D341Med (cell line): ENCODE results near the gene SPNS2.

Source experiments
- DNase-seq: peaks from one replicate; pipeline ENCODE4 v3.0.0; 2012; ENCODE audit warnings: low spot score

The SPNS2 gene

GRCh38 chr17:4537451-4538235, 39.0 kb downstream of the SPNS2 start:
- no peak for DNase-seq

GRCh38 chr17:4538236-4539002, 39.7 kb downstream of the SPNS2 start:
- no peak for DNase-seq

GRCh38 chr17:4539025-4539424, 40.3 kb downstream of the SPNS2 start:
- DNase-seq = no peak

GRCh38 chr17:4539576-4540223, 41.0 kb downstream of the SPNS2 start:
- DNase-seq = no peak

GRCh38 chr17:4540224-4540651, 41.6 kb downstream of the SPNS2 start:
- DNase-seq = no peak

GRCh38 chr17:4540687-4541327, 42.1 kb downstream of the SPNS2 start:
- no peak for DNase-seq

- no peak for DNase-seq
These were observed 42.8 kb downstream of the SPNS2 start for GRCh38 chr17:4541328-4542002.

GRCh38 chr17:4542003-4542725, 43.5 kb downstream of the SPNS2 start:
- no peak for DNase-seq

GRCh38 chr17:4542726-4543191, 44.1 kb downstream of the SPNS2 start:
- DNase-seq = no peak

GRCh38 chr17:4543557-4544026, 44.9 kb downstream of the SPNS2 start:
- no peak for DNase-seq

GRCh38 chr17:4544135-4544950, 45.7 kb downstream of the SPNS2 start:
- no peak for DNase-seq

GRCh38 chr17:4544951-4545216, 46.2 kb downstream of the SPNS2 start:
- no peak for DNase-seq

GRCh38 chr17:4545217-4545951, 46.7 kb downstream of the SPNS2 start:
- DNase-seq = no peak

- no peak for DNase-seq
These were observed 48.6 kb downstream of the SPNS2 start for GRCh38 chr17:4547118-4547906.

- no peak for DNase-seq
These were observed 49.4 kb downstream of the SPNS2 start for GRCh38 chr17:4548061-4548461.

GRCh38 chr17:4548721-4549531, 50.2 kb downstream of the SPNS2 start:
- no peak for DNase-seq

- no peak for DNase-seq
These were observed 51.3 kb downstream of the SPNS2 start for GRCh38 chr17:4549781-4550533.
